ENCODE data around the gene NPLOC4. TPM values are rescaled to one million over a fixed set of nuclear protein-coding genes. Genes with fewer than 3 reads are reported as not detected.
A peak's percentile ranks its signal among the peaks of the same experiment; 100 is the strongest.
"Not testable (repeated sequence)": the region's sequence is repeated elsewhere in the genome, so short reads cannot be mapped to it uniquely, and the experiment has no call there.

NPLOC4 gene
- total RNA-seq, 4 donors from 2014 or later: 176 to 290 (median 263) TPM

- ATAC-seq: peak; percentile 56 to 72
- Histone ChIP-seq H3K27ac (peak overlapping the region; percentile 58 to 78 (median 74)), H3K27me3 (no peaks in the 10 kb centered on the region), H3K4me1 (peaks cover 24 to 31% of the 10 kb centered on the region in 2 donors), H3K36me3 (peaks cover 0 to 46% of the 10 kb centered on the region in 2 donors), H3K4me3 (no peak overlapping the region), H3K9me3 (no peaks in the 10 kb centered on the region)
- intact Hi-C loops (cut with DNase I; ENCODE audit: low total_unique reads) (no loop called here), in situ Hi-C loops (cut with MboI; ENCODE audit: low sequenced_read_pairs in 4 of 4) (no loop called here)
- peak in 1 of 2 donors; percentile 38 for DNase-seq
- no peak for TF ChIP-seq POLR2A (IDR thresholded peaks at IDR 0.05)
- TF ChIP-seq, protein P1, sequence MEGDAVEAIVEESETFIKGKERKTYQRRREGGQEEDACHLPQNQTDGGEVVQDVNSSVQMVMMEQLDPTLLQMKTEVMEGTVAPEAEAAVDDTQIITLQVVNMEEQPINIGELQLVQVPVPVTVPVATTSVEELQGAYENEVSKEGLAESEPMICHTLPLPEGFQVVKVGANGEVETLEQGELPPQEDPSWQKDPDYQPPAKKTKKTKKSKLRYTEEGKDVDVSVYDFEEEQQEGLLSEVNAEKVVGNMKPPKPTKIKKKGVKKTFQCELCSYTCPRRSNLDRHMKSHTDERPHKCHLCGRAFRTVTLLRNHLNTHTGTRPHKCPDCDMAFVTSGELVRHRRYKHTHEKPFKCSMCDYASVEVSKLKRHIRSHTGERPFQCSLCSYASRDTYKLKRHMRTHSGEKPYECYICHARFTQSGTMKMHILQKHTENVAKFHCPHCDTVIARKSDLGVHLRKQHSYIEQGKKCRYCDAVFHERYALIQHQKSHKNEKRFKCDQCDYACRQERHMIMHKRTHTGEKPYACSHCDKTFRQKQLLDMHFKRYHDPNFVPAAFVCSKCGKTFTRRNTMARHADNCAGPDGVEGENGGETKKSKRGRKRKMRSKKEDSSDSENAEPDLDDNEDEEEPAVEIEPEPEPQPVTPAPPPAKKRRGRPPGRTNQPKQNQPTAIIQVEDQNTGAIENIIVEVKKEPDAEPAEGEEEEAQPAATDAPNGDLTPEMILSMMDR (IDR thresholded peaks at IDR 0.05 in 4 of 5, conservative IDR thresholded peaks at IDR 0.05 in 1 of 5): no peak
These were observed 6.6 kb downstream of the NPLOC4 start for GRCh38 chr17:81630274-81630673.

GRCh38 chr17:81621494-81622130 lies 15.3 kb downstream of the NPLOC4 start:
- in situ Hi-C loops (cut with MboI; ENCODE audit: low sequenced_read_pairs in 4 of 4): loop anchor here in 1 of 4 donors (25.0 kb wide), 1 partner anchor 359 kb away; no protein-coding TSS in a partner anchor
- intact Hi-C loops (cut with DNase I; ENCODE audit: low total_unique reads): no loop called here
- Histone ChIP-seq H3K27me3 (no peaks in the 10 kb centered on the region), H3K4me3 (no peak overlapping the region), H3K36me3 (peaks cover 0 to 72% of the 10 kb centered on the region in 2 donors), H3K27ac (peak overlapping the region in 2 of 4 donors; percentile 20 to 25), H3K4me1 (no peaks in the 10 kb centered on the region), H3K9me3 (no peaks in the 10 kb centered on the region)
- peak; percentile 11 to 23 for ATAC-seq
- TF ChIP-seq, protein P1 (IDR thresholded peaks at IDR 0.05 in 4 of 5, conservative IDR thresholded peaks at IDR 0.05 in 1 of 5): no peak
- no peak for TF ChIP-seq POLR2A (IDR thresholded peaks at IDR 0.05)
- no peak for DNase-seq

DNA sequence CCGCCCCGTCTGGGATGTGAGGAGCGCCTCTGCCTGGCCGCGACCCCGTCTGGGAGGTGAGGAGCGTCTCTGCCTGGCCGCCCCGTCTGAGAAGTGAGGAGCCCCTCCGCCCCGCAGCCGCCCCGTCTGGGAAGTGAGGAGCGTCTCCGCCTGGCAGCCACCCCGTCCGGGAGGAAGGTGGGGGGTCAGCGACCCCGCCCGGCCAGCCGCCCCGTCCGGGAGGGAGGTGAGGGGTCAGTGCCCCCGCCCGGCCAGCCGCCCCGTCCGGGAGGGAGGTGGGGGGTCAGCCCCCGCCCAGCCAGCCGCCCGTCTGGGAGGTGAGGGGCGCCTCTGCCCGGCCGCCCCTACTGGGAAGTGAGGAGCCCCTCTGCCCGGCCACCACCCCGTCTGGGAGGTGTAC lies 18.6 kb downstream of the NPLOC4 start:
- Histone ChIP-seq H3K4me1 (peaks cover 18 to 22% of the 10 kb centered on the region in 2 donors), H3K36me3 (peaks cover 0 to 57% of the 10 kb centered on the region in 2 donors)
- H3K9me3 ChIP-seq; intact Hi-C loops (cut with DNase I; ENCODE audit: low total_unique reads); DNase-seq; ATAC-seq; H3K27me3 ChIP-seq; H3K27ac ChIP-seq; H3K4me3 ChIP-seq: not testable (repeated sequence)
- in situ Hi-C loops (cut with MboI; ENCODE audit: low sequenced_read_pairs in 4 of 4): loop anchor here in 1 of 4 donors (25.0 kb wide), 1 partner anchor 356 kb away; no protein-coding TSS in a partner anchor

DNA sequence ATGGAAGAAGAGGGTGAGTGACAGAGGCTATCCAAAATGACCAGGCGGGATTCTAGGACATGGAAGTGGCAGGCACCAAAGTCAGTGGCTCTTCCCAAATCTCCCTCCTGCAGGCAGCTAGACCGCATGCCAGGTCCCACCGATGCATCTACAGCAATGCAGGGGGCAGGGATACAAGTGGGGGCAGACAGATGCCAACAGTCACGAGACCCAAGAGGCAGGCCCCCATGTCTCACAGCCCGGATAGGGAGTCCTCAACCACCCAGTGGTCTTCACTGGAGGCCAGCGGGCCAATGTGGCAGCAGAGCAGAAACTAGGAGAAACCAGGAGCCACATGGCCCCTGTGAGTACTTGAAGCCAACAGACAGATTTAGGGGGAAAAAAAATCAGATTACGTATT lies 20.0 kb downstream of the NPLOC4 start:
- no peaks in the 10 kb centered on the region for H3K9me3 ChIP-seq
- DNase-seq (no peak), ATAC-seq (no peak)
- peaks cover 18 to 24% of the 10 kb centered on the region in 2 donors for H3K4me1 ChIP-seq
- H3K4me3 ChIP-seq: no peak overlapping the region
- no peak overlapping the region for H3K27ac ChIP-seq
- in situ Hi-C loops (cut with MboI; ENCODE audit: low sequenced_read_pairs in 4 of 4): loop anchor here in 1 of 4 donors (25.0 kb wide), 1 partner anchor 355 kb away; no protein-coding TSS in a partner anchor
- TF ChIP-seq POLR2A (IDR thresholded peaks at IDR 0.05): no peak
- TF ChIP-seq, protein P1 (IDR thresholded peaks at IDR 0.05 in 4 of 5, conservative IDR thresholded peaks at IDR 0.05 in 1 of 5): no peak
- intact Hi-C loops (cut with DNase I; ENCODE audit: low total_unique reads): no loop called here
- peaks cover 0 to 57% of the 10 kb centered on the region in 2 donors for H3K36me3 ChIP-seq
- no peaks in the 10 kb centered on the region for H3K27me3 ChIP-seq

DNA sequence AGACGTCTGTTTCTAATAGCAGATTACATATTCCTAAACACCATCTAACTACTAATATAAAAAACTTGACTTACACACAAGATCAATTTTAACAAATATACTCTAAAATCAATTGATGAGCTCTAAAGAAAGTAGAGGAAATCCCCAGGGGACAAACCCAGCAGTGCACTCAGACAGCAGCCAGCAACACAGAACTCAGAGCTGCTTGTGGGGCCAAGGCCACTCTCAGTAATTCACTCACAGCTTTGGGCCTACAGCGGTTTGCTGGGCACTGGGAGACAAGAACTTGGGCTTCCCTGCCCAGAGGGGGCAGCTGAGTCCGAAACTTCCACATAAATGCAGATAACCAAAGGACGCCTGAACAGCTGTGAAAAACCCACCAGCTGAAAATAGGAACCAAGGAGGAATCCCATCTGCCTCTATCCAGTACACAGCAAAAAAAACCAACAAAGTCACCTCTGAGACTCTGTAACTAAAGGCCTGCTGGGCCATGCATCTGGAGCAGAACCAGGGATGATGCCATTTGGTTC lies 21.4 kb downstream of the NPLOC4 start:
- in situ Hi-C loops (cut with MboI; ENCODE audit: low sequenced_read_pairs in 4 of 4): loop anchor here in 1 of 4 donors (25.0 kb wide), 1 partner anchor 353 kb away; no protein-coding TSS in a partner anchor
- Histone ChIP-seq H3K27me3 (no peaks in the 10 kb centered on the region), H3K4me1 (peaks cover 18 to 24% of the 10 kb centered on the region in 2 donors), H3K4me3 (no peak overlapping the region), H3K36me3 (peaks cover 0 to 53% of the 10 kb centered on the region in 2 donors), H3K27ac (peak overlapping the region in 2 of 4 donors; percentile 72 to 81), H3K9me3 (no peaks in the 10 kb centered on the region)
- intact Hi-C loops (cut with DNase I; ENCODE audit: low total_unique reads): no loop called here
- ATAC-seq (no peak), DNase-seq (no peak)
- no peak for TF ChIP-seq POLR2A (IDR thresholded peaks at IDR 0.05)
- TF ChIP-seq, protein P1 (IDR thresholded peaks at IDR 0.05 in 4 of 5, conservative IDR thresholded peaks at IDR 0.05 in 1 of 5): no peak

All from gastrocnemius medialis (tissue), 4 donors.